ENCODE data around the gene DCAF15.
A peak's percentile ranks its signal among the peaks of the same experiment; 100 is the strongest.
"Not testable (repeated sequence)": the region's sequence is repeated elsewhere in the genome, so short reads cannot be mapped to it uniquely, and the experiment has no call there.

Gene DCAF15

GRCh38 chr19:13969897-13970296 lies 17.6 kb downstream of the DCAF15 start:
- DNase-seq (no peak), ATAC-seq (no peak)
- Mint-ChIP-seq H3K27me3 (no peaks in the 10 kb centered on the region), H3K9me3 (no peaks in the 10 kb centered on the region), H3K36me3 (ENCODE audit: low read depth) (peaks cover 12% of the 10 kb centered on the region), H3K4me1 (peaks cover 9% of the 10 kb centered on the region), H3K27ac (no peak overlapping the region), H3K4me3 (no peak overlapping the region)

GRCh38 chr19:13971868-13972267 lies 19.6 kb downstream of the DCAF15 start:
- not testable (repeated sequence) for ATAC-seq; H3K27me3 Mint-ChIP-seq; H3K4me3 Mint-ChIP-seq; H3K9me3 Mint-ChIP-seq; H3K4me1 Mint-ChIP-seq; DNase-seq; H3K36me3 Mint-ChIP-seq (ENCODE audit: low read depth); H3K27ac Mint-ChIP-seq

DNA sequence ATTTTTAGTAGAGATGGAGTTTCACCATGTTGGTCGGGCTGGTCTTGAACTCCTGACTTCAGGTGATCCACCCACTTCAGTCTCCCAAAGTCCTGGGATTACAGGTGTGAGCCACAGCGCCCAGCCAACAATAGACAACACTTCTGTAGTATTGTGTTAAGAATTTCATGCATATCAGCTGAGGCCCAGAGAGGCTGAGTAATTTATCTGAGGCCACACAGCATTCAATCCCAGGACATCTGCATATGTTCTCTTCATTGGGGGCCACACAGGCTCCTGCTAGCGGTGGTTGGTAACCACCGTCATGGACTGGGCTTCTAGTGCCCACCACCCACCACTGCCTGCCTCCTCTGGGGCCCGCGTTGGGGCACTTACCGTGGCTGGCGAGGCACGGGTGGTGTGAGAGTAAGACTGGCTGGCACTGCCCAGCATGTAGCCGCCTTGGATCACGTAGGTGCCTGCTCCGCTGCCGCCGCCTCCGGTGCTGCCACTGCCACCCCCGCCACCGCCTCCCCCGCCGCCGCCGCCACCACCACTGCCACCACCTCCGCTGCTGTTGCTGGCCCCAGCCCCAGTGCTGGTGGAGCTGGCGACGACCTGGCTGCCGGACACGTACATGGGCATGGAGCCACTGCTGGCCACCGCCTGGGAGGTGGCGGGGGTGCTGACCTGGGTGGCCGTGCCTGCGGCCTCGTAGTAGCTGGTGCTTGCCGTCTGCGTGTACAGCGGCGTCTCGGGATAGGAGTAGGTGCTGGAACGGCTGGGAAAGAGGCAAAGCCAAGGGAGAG lies 20.3 kb downstream of the DCAF15 start:
- H3K27me3 Mint-ChIP-seq: no peaks in the 10 kb centered on the region
- no peak for DNase-seq
- H3K36me3 Mint-ChIP-seq (ENCODE audit: low read depth): peaks cover 9% of the 10 kb centered on the region
- H3K27ac Mint-ChIP-seq: no peak overlapping the region
- no peak overlapping the region for H3K4me3 Mint-ChIP-seq
- no peaks in the 10 kb centered on the region for H3K9me3 Mint-ChIP-seq
- H3K4me1 Mint-ChIP-seq: peaks cover 9% of the 10 kb centered on the region
- no peak for ATAC-seq

DNA sequence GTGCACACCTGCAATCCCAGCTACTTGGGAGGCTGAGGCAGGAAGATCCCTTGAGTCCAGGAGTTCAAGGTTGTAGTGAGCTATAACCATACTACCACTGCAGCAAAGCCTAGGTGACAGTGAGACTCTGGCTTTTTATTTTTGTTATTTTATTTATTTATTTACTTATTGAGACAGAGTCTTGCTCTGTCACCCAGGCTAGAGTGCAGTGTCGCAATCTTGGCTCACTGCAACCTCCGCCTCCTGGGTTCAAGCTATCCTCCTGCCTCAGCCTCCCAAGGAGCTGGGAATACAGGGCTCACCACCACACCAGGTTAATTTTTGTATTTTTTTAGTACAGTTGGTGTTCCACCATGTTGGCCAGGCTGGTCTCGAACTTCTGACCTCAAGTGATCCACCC lies 21.2 kb downstream of the DCAF15 start:
- peaks cover 11% of the 10 kb centered on the region for H3K4me1 Mint-ChIP-seq
- DNase-seq; H3K36me3 Mint-ChIP-seq (ENCODE audit: low read depth); H3K9me3 Mint-ChIP-seq; H3K4me3 Mint-ChIP-seq; H3K27ac Mint-ChIP-seq; ATAC-seq; H3K27me3 Mint-ChIP-seq: not testable (repeated sequence)

GRCh38 chr19:13974073-13974472 lies 21.8 kb downstream of the DCAF15 start:
- no peaks in the 10 kb centered on the region for H3K9me3 Mint-ChIP-seq
- H3K4me3 Mint-ChIP-seq: no peak overlapping the region
- peaks cover 11% of the 10 kb centered on the region for H3K4me1 Mint-ChIP-seq
- H3K36me3 Mint-ChIP-seq (ENCODE audit: low read depth): peaks cover 4% of the 10 kb centered on the region
- DNase-seq: peak; percentile 22
- H3K27me3 Mint-ChIP-seq: no peaks in the 10 kb centered on the region
- H3K27ac Mint-ChIP-seq: no peak overlapping the region
- peak; percentile 29 for ATAC-seq

- DNase-seq (no peak), ATAC-seq (no peak)
- H3K27me3 Mint-ChIP-seq: no peaks in the 10 kb centered on the region
- H3K4me3 Mint-ChIP-seq: no peak overlapping the region
- no peaks in the 10 kb centered on the region for H3K9me3 Mint-ChIP-seq
- H3K4me1 Mint-ChIP-seq: peaks cover 18% of the 10 kb centered on the region
- no peak overlapping the region for H3K27ac Mint-ChIP-seq
- H3K36me3 Mint-ChIP-seq (ENCODE audit: low read depth): peaks cover 3% of the 10 kb centered on the region
Observed at GRCh38 chr19:13975870-13976269, 23.6 kb downstream of the DCAF15 start.

DNA sequence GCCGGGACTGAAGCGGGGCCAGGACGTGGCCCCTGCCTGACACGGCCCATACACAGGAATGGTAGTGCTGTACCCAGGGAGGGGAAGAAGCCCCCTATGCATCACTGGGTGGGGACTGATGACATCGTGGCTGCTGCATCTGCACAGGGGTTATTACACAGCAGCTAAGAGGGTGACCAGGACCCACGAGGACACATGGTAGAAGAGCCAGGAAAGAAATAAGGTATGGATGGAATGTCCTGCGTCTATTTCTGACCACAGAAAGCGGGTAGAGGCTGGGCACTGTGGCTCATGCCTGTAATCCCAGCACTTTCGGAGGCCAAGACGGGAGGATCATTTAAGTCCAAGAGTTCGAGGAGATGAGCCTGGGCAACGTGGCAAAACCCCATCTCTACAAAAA lies 24.1 kb downstream of the DCAF15 start:
- ATAC-seq (no peak), DNase-seq (no peak)
- no peak overlapping the region for H3K4me3 Mint-ChIP-seq
- peaks cover 18% of the 10 kb centered on the region for H3K4me1 Mint-ChIP-seq
- H3K27me3 Mint-ChIP-seq: no peaks in the 10 kb centered on the region
- H3K27ac Mint-ChIP-seq: no peak overlapping the region
- peaks cover 3% of the 10 kb centered on the region for H3K36me3 Mint-ChIP-seq (ENCODE audit: low read depth)
- no peaks in the 10 kb centered on the region for H3K9me3 Mint-ChIP-seq

- no peak overlapping the region for H3K27ac Mint-ChIP-seq
- H3K36me3 Mint-ChIP-seq (ENCODE audit: low read depth): peaks cover 3% of the 10 kb centered on the region
- DNase-seq (no peak), ATAC-seq (no peak)
- no peaks in the 10 kb centered on the region for H3K9me3 Mint-ChIP-seq
- peaks cover 21% of the 10 kb centered on the region for H3K4me1 Mint-ChIP-seq
- no peak overlapping the region for H3K4me3 Mint-ChIP-seq
- H3K27me3 Mint-ChIP-seq: no peaks in the 10 kb centered on the region
Observed at GRCh38 chr19:13977803-13978202, 25.5 kb downstream of the DCAF15 start.

DNA sequence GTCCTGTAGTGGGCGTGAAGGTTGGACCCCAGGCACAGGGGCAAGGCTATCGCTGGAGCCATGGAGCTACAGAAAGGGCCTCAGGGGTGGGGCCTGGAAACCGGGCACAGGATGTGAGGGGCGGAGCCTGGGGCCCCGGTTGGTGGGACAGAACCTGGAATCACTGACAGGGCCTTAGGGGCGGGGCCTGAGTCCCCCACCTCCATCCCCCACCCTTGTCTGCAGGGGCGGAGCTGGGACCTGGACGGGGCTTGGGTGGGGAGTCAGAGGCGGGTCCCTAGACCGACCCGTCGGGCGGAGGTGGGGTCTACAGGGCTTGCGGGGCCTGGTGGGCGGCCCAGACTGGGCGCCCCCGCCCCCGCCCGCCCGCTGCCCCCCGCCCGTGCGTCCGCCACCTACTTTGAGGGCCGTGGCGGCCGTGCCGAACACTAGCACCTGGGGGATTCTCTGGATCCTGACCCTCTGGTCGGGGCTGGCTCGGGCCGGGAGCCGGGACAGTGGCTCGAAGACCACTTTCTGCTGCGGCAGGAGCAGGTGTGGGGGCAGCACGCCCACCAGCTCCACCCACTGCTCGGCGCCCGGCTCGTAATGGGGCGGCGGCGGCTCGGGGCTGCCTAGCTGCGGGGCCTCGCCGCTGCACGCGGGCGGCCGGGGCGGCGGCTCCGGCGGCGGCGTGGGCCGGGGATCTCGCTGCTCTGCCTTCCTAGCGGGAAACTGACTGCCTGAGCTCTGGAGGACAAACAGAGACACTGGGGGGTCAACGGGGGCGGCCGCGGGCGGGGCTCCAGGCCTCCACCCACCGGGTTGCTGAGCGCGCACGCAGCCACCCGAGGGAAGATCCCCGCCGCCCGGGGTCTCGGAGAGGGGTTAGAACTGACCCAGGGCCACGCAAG lies 26.3 kb downstream of the DCAF15 start:
- DNase-seq: peak; percentile 59
- H3K4me3 Mint-ChIP-seq: no peak overlapping the region
- no peaks in the 10 kb centered on the region for H3K9me3 Mint-ChIP-seq
- H3K27ac Mint-ChIP-seq: no peak overlapping the region
- no peaks in the 10 kb centered on the region for H3K27me3 Mint-ChIP-seq
- ATAC-seq: peak; percentile 60
- peaks cover 3% of the 10 kb centered on the region for H3K36me3 Mint-ChIP-seq (ENCODE audit: low read depth)
- peaks cover 25% of the 10 kb centered on the region for H3K4me1 Mint-ChIP-seq

- H3K4me3 Mint-ChIP-seq: no peak overlapping the region
- peaks cover 23% of the 10 kb centered on the region for H3K4me1 Mint-ChIP-seq
- ATAC-seq: no peak
- no peaks in the 10 kb centered on the region for H3K27me3 Mint-ChIP-seq
- no peak for DNase-seq
- no peaks in the 10 kb centered on the region for H3K9me3 Mint-ChIP-seq
- no peaks in the 10 kb centered on the region for H3K36me3 Mint-ChIP-seq (ENCODE audit: low read depth)
- H3K27ac Mint-ChIP-seq: no peak overlapping the region
Observed at GRCh38 chr19:13979244-13979615, 26.9 kb downstream of the DCAF15 start.

- DNase-seq: no peak
- no peaks in the 10 kb centered on the region for H3K27me3 Mint-ChIP-seq
- no peaks in the 10 kb centered on the region for H3K36me3 Mint-ChIP-seq (ENCODE audit: low read depth)
- no peaks in the 10 kb centered on the region for H3K9me3 Mint-ChIP-seq
- no peak overlapping the region for H3K4me3 Mint-ChIP-seq
- H3K4me1 Mint-ChIP-seq: peaks cover 23% of the 10 kb centered on the region
- ATAC-seq: no peak
- H3K27ac Mint-ChIP-seq: peak overlapping the region; percentile 49
Observed at GRCh38 chr19:13979686-13980085, 27.4 kb downstream of the DCAF15 start.

GRCh38 chr19:13980340-13980739 lies 28.0 kb downstream of the DCAF15 start:
- Mint-ChIP-seq H3K36me3 (ENCODE audit: low read depth) (no peaks in the 10 kb centered on the region), H3K9me3 (no peaks in the 10 kb centered on the region), H3K4me1 (peaks cover 28% of the 10 kb centered on the region), H3K27ac (no peak overlapping the region), H3K27me3 (no peaks in the 10 kb centered on the region), H3K4me3 (no peak overlapping the region)
- DNase-seq (no peak), ATAC-seq (no peak)

GRCh38 chr19:13981021-13981420 lies 28.7 kb downstream of the DCAF15 start:
- H3K4me3 Mint-ChIP-seq: no peak overlapping the region
- H3K36me3 Mint-ChIP-seq (ENCODE audit: low read depth): no peaks in the 10 kb centered on the region
- no peak for DNase-seq
- H3K27me3 Mint-ChIP-seq: no peaks in the 10 kb centered on the region
- peaks cover 35% of the 10 kb centered on the region for H3K4me1 Mint-ChIP-seq
- H3K27ac Mint-ChIP-seq: no peak overlapping the region
- ATAC-seq: no peak
- no peaks in the 10 kb centered on the region for H3K9me3 Mint-ChIP-seq

GRCh38 chr19:13981467-13981866 lies 29.2 kb downstream of the DCAF15 start:
- Mint-ChIP-seq H3K36me3 (ENCODE audit: low read depth) (no peaks in the 10 kb centered on the region), H3K27me3 (no peaks in the 10 kb centered on the region), H3K27ac (no peak overlapping the region), H3K9me3 (no peaks in the 10 kb centered on the region), H3K4me1 (peaks cover 39% of the 10 kb centered on the region), H3K4me3 (no peak overlapping the region)
- DNase-seq (no peak), ATAC-seq (no peak)

DNA sequence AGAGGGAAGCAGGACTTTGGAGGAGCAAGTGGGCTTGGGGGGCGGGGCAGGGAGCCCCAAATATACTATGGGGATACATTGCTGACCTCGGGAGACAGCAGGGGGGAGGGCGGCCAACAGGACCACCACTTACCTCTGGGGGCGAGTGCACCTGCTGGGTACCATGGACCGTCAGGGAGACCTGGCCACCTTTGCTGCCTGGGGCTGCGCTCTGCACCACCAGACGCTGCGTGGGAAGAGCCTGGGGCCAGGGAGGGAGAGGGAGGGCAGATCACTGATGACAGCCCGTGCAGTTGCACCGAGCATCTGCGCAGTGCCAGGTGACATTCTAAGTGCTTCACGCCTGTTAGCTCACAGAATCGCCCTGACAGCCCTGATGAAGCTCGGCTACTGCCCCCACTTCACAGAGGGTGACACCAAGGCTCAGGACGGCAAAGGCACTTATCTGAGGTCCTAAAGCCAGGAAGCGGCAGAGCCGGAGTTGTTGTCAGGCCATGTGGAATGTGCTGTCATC lies 29.7 kb downstream of the DCAF15 start:
- Mint-ChIP-seq H3K4me3 (no peak overlapping the region), H3K27me3 (no peaks in the 10 kb centered on the region), H3K36me3 (ENCODE audit: low read depth) (no peaks in the 10 kb centered on the region), H3K9me3 (no peaks in the 10 kb centered on the region), H3K27ac (no peak overlapping the region), H3K4me1 (peaks cover 45% of the 10 kb centered on the region)
- ATAC-seq: no peak
- DNase-seq: no peak

Measured in activated naive CD8-positive, alpha-beta T cell treated with anti-CD3 and anti-CD28 coated beads, Interleukin-2, amount 50 U/mL, for 24 hours (primary cell).